Activated CD4-positive, alpha-beta T cell treated with anti-CD3 and anti-CD28 coated beads for 24 hours (primary cell): ENCODE results near the gene NELFCD.
A peak's percentile ranks its signal among the peaks of the same experiment; 100 is the strongest.
"Not testable (repeated sequence)": the region's sequence is repeated elsewhere in the genome, so short reads cannot be mapped to it uniquely, and the experiment has no call there.

Experiments
- DNase-seq, 2 donors: peaks; one replicate each; pipeline ENCODE4 v3.0.0-alpha.2; 2020; ENCODE audit warnings: low read depth in 2 of 2

The NELFCD gene

GRCh38 chr20:58980711-58981627 is at the start of gene NELFCD:
Gene NELFCD (plus strand): TSS chr20:58981256. CDS start chr20:58981310, 54 bp downstream.
- peak; percentile 84 to 88 for DNase-seq

- DNase-seq: no peak
These were observed 48.9 kb upstream of the NELFCD start for GRCh38 chr20:58932170-58932569.

GRCh38 chr20:58938078-58938477 is 43.0 kb upstream of the NELFCD start:
- no peak for DNase-seq

- no peak for DNase-seq
These were observed 42.5 kb upstream of the NELFCD start for GRCh38 chr20:58938541-58938940.

GRCh38 chr20:58941471-58941870 is 39.6 kb upstream of the NELFCD start:
- no peak for DNase-seq

- no peak for DNase-seq
These were observed 38.5 kb upstream of the NELFCD start for GRCh38 chr20:58942549-58942948.

- no peak for DNase-seq
These were observed 36.4 kb upstream of the NELFCD start for GRCh38 chr20:58944610-58945009.

- DNase-seq: no peak
These were observed 35.0 kb upstream of the NELFCD start for GRCh38 chr20:58945965-58946631.

GRCh38 chr20:58947797-58948388 is 33.2 kb upstream of the NELFCD start:
- DNase-seq: not testable (repeated sequence)

- DNase-seq: no peak
These were observed 30.5 kb upstream of the NELFCD start for GRCh38 chr20:58950603-58951002.

GRCh38 chr20:58953050-58953449 is 28.0 kb upstream of the NELFCD start:
- DNase-seq: no peak

- DNase-seq: no peak
These were observed 25.0 kb upstream of the NELFCD start for GRCh38 chr20:58956078-58956477.

- no peak for DNase-seq
These were observed 21.4 kb upstream of the NELFCD start for GRCh38 chr20:58959652-58960051.

- DNase-seq: no peak
These were observed 17.9 kb upstream of the NELFCD start for GRCh38 chr20:58963060-58963584.

GRCh38 chr20:58963922-58964321 is 17.1 kb upstream of the NELFCD start:
- DNase-seq: not testable (repeated sequence)

- no peak for DNase-seq
These were observed 15.6 kb upstream of the NELFCD start for GRCh38 chr20:58965270-58966064.

GRCh38 chr20:58967652-58968429 is 13.2 kb upstream of the NELFCD start:
- DNase-seq: no peak

GRCh38 chr20:58969439-58969838 is 11.6 kb upstream of the NELFCD start:
- no peak for DNase-seq

GRCh38 chr20:58970146-58970545 is 10.9 kb upstream of the NELFCD start:
- DNase-seq: no peak

GRCh38 chr20:58971429-58971828 is 9.6 kb upstream of the NELFCD start:
- no peak for DNase-seq

- DNase-seq: no peak
These were observed 7.9 kb upstream of the NELFCD start for GRCh38 chr20:58973179-58973578.
